ENCODE data around the gene SLC27A6.
"Not testable (repeated sequence)": the region's sequence is repeated elsewhere in the genome, so short reads cannot be mapped to it uniquely, and the experiment has no call there.

Gene SLC27A6

GRCh38 chr5:128965011-128965637 is at the start of gene SLC27A6:
Gene SLC27A6, plus strand, starts transcription at chr5:128965488. Its CDS starts 650 bp downstream, at chr5:128966138.
- DNase-seq: peak in 1 of 3 donors; percentile 4

GRCh38 chr5:128919542-128919941 is 45.7 kb upstream of the SLC27A6 start:
- no peak for DNase-seq

- no peak for DNase-seq
Measured at GRCh38 chr5:128920345-128921215, 44.7 kb upstream of the SLC27A6 start.

GRCh38 chr5:128924299-128924698 is 41.0 kb upstream of the SLC27A6 start:
- no peak for DNase-seq

- DNase-seq: no peak
Measured at GRCh38 chr5:128925973-128926372, 39.3 kb upstream of the SLC27A6 start.

GRCh38 chr5:128927644-128928043 is 37.6 kb upstream of the SLC27A6 start:
- peak; percentile 54 to 77 (median 76) for DNase-seq

- not testable (repeated sequence) for DNase-seq
Measured at GRCh38 chr5:128932232-128932631, 33.1 kb upstream of the SLC27A6 start.

- DNase-seq: not testable (repeated sequence)
Measured at GRCh38 chr5:128943100-128943499, 22.2 kb upstream of the SLC27A6 start.

GRCh38 chr5:128949847-128950546 is 15.3 kb upstream of the SLC27A6 start:
- DNase-seq: no peak

GRCh38 chr5:128951301-128951700 is 14.0 kb upstream of the SLC27A6 start:
- not testable (repeated sequence) for DNase-seq

GRCh38 chr5:128956164-128956563 is 9.1 kb upstream of the SLC27A6 start:
- no peak for DNase-seq

- no peak for DNase-seq
Measured at GRCh38 chr5:128962211-128962610, 3.1 kb upstream of the SLC27A6 start.

GRCh38 chr5:128965638-128966302 is 482 bp downstream of the SLC27A6 start:
- DNase-seq: no peak

- DNase-seq: no peak
Measured at GRCh38 chr5:128966375-128966774, 1.1 kb downstream of the SLC27A6 start.

GRCh38 chr5:128966846-128967245 is 1.6 kb downstream of the SLC27A6 start:
- DNase-seq: no peak

GRCh38 chr5:128973244-128973643 is 8.0 kb downstream of the SLC27A6 start:
- DNase-seq: no peak

GRCh38 chr5:128974567-128974966 is 9.3 kb downstream of the SLC27A6 start:
- no peak for DNase-seq

GRCh38 chr5:128979761-128980160 is 14.5 kb downstream of the SLC27A6 start:
- no peak for DNase-seq

- no peak for DNase-seq
Measured at GRCh38 chr5:128980917-128981316, 15.6 kb downstream of the SLC27A6 start.

GRCh38 chr5:128984480-128984879 is 19.2 kb downstream of the SLC27A6 start:
- no peak for DNase-seq

- no peak for DNase-seq
Measured at GRCh38 chr5:128988476-128988875, 23.2 kb downstream of the SLC27A6 start.

- no peak for DNase-seq
Measured at GRCh38 chr5:129001841-129002526, 36.7 kb downstream of the SLC27A6 start.

GRCh38 chr5:129002527-129002842 is 37.2 kb downstream of the SLC27A6 start:
- DNase-seq: no peak

Measured in suppressor macrophage treated with lipopolysaccharide for 1 hour (primary cell).